ENCODE data around the gene CECR2.

DNA sequence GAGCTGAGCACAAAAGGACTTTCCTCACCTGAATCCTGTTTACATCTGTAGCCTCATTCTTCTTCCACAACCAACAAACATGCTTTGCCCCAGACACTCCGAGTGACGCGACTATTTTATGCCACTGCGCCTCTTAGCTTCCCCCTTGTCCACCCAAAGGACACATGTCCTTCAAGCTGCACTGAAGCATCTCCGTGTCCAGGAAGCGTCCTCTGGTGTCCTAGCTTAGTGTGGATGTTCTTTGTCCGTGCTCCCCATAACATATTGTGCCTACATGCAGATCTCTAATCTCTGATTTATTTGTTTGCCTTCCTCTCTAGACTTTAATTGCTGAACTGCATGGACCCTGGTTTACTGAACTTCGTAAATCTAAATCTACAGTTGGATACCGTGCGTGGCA is 20.1 kb upstream of the CECR2 start:
- TF ChIP-seq YY1 (IDR thresholded peaks at IDR 0.05; ENCODE audit: insufficient read depth, insufficient read length) = no peak
- TF ChIP-seq ZNF274 (IDR thresholded peaks at IDR 0.05; ENCODE audit: low read depth, low read length) = no peak
- no peak for TF ChIP-seq SUZ12 (IDR thresholded peaks at IDR 0.05; ENCODE audit: extremely low read depth, insufficient read depth, insufficient read length)
